Left renal pelvis (tissue), 4 donors: ENCODE results near the gene S100P. TPM values are rescaled to one million over a fixed set of nuclear protein-coding genes. Genes with fewer than 3 reads are reported as not detected.
A peak's percentile ranks its signal among the peaks of the same experiment; 100 is the strongest.
"Not testable (repeated sequence)": the region's sequence is repeated elsewhere in the genome, so short reads cannot be mapped to it uniquely, and the experiment has no call there.

Experiments used
- DNase-seq, 4 donors: peaks; one replicate each; pipeline ENCODE4 v3.0.0-alpha.2; 2013; ENCODE audit warnings: low read depth in 4 of 4, low spot score in 3 of 4
- polyA plus RNA-seq, 4 donors: library from polyadenylated mRNA; unstranded; fragments of 120-200 nt; gene quantifications; one replicate each; pipeline ENCODE4 v1.2.1, GENCODE V29; 2013; ENCODE audit not compliant: insufficient read length in 4 of 4

S100P gene
- polyA plus RNA-seq, 4 donors = 1.6 to 38.9 (median 13.2) TPM

DNA sequence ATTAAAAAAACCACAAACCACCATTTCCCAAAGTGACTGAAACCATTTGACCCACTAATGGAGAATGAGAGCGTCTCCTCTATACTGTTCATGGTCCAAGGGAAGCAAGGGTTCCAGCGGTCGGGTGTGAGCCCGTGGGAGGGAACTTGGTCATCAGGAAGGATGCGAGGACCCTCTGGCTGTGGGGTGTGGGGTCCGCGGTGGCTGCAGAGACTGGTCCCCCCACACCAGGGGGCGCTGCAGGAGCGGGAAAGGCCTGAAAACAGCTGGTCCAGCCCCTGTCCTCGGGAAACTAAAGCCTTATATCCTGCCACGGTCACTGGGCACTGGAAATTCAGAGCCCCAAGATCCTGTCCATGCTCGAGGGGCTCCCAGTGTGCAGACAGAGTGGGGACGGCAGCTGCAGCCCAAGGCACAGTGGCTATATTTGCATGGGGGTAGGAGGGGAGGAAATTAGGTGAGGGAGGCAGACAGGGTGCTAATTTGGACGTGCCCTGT lies 26.6 kb downstream of the S100P start:
- DNase-seq = peak in 1 of 4 donors; percentile 64

DNA sequence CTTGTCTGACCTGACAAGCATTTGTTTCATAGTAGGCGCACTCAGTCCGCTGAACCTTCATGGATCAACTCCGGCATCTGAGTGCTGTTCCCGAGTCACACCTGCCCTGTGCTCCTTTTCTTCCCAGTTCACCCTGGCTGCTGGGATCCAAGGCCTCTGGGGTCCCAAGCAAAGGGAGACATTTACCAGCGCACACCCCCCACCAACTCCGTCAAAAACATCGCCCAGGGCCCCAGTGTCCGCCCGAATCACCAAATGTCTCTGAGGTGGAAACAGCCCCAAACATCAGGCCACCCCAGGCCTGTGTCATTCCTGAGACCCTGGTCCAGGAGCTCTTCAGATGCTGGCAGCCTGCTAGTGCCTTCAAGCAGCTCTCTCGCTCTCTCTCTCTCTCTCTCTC lies 27.4 kb downstream of the S100P start:
- DNase-seq = no peak

DNA sequence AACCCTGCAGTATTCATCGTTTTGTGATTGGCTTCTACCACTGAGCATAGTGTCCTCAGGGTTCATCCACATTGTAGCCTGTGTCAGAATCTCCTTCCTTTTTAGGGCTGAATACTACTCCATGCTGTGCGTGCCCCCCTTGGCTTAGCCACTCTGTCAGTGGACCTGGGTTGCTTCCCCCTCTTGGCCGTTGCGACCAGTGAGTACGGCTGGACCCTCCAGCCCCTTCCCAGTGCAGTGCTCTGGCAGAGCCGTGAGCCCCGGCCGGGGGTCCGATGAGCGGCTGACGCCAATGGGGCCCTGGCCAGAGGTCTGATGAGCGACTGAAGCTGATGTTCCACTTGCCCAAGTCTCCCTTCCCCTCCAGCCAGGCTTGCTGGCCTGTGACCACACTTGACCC lies 29.2 kb downstream of the S100P start:
- DNase-seq = no peak

DNA sequence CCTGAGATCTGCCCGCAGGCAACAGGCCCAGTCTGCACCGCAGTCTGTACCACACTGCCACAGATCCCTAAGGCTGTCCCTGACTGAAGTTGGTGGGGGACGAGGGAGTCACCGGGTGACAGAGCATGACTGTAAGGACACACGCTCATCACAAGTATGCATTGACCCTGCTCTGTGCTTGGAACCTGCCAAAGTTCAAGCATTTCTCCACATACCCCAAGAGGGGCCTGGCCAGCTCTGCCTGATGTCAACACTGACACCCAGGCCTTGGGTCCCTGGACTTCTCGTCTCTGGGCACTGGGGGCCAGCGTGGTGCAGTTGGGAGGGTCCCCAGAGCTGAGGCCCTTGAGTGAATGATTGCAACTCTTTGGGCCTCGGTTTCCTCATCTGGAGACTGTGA lies 30.2 kb downstream of the S100P start:
- DNase-seq = no peak

DNA sequence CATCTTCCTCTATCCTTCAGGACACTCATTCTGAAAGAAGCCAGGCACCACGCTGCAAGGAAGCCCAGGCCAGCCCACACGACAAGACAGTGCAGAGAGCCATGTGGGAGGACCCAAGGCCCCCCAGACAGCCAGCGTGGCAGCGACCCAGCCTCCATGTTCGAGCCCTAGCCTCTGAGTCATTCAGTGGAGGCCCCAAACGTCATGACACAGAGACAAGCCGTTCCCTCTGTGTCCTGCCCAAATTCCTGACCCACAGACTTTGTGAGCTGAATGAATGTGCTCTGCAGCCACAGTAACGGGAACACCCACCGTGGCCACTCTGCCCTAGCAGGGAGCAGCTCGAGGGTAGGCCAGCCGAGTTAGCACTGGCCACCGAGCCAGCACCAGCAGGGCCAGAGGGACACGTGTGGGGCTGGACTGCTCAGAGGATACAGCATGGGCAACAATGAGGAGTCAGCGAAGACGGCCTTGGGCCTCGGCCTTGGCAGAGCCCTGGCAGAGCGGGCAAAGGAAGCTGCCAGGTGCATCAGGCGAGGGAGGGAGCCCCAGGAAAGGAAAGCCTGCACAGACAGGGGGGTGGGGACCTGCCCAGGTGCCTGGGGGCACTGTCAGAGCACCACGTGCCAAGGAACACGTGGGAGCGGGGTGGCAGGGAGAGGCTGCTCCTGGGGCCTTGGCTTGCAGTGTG lies 30.9 kb downstream of the S100P start:
- no peak for DNase-seq

DNA sequence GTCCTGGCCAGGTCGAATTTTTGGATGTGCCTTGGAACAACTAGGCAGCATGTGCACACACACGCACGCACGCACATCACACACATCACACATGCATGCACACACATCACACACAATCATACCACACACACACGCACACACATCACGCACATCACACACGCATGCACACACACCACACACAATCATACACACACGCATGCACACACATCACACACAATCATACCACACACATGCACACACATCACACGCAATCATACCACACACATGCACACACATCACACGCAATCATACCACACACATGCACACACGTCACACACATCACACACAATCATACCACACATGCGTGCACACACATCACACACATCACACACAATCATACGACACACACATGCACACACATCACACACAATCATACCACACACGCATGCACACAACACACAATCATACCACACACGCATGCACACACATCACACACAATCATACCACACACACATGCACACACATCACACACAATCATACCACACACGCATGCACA lies 31.8 kb downstream of the S100P start:
- not testable (repeated sequence) for DNase-seq

DNA sequence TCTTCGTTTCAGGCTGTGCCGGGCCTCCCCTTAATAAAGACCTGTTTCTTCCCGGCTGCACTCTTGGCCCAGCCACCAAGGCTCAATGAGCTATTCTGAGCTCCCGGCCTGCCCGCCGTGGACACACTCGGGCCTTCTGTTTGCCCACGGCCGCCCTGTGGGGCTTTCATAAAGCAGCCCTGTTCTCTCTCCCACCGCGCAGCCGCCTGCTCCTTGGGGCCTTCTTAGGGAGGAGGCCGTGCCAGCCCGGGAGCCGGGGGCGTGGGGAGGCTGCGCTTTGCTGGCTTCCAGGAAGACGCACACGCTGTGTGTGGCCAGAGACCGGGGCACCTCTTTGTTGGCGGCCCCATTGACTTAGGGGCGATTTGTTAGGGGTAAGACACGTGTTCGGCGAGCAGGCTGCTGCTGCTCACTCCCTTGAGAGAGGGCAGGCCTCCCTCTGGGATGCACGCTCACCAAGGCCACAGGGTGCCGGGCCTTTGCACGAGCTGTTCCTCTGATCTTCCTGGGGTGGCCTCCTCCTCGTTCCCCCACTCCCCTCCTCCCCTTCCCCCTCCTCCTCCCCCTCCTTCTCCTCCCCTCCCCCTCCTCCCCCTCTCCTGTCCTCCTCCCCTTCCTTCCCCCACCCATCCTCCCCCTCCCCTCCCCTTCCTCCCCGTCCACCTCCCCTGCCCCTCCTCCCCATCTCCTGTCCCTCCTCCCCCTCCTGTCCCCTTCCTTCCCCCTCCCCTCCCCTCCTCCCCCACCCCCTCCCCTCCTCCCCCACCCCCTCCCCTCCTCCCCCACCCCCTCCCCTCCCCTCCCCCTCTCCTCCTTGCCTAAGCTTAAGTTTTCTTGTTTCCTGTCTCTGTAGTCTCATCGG lies 33.6 kb downstream of the S100P start:
- DNase-seq = no peak

DNA sequence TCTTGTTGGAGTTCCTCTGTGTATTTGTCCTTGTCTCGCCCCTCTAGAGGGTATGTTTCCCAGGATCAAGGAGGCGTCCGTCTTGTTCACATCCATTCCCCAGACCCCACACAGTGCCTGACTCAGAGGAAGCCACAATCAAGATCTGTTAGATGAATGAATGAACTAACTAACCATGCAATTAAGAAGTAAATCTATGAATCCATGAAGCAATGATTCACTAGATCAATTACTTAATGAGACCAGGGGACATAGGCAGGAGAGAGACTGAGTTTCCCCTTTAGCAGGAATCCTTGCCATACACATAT lies 34.2 kb downstream of the S100P start:
- no peak for DNase-seq

DNA sequence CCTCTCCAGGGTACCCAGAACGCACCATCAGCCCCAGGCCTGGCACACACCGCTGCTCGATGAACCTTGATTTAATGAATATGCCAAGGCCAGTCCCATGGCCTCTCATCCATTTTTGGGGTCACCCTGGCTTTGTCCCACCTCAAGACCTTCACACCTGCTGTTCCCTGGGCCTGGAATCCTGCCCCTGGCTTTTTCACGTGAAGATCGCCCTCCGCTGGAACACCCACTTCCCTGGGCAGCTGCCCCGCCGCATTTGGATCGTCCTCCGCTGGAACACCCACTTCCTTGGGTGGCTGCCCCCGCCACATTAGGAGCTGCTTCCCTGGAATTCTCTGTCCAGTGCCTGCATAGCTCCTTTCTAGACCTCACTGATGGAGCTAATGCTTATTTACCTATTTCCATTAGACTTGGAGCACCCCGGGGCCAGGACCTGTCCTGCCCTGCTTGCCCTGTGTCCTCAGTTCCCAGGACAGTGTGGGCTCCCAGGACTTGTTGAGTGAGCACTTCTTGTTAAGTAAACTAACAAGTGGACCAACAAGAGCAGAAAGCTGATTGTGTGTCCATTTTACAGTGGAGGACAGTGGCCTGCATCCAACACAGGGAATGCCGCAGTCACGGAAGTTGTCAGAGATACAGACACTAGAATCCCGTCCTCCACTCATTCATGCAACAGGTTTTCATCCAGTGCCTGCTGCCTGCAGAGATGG lies 34.8 kb downstream of the S100P start:
- no peak for DNase-seq

DNA sequence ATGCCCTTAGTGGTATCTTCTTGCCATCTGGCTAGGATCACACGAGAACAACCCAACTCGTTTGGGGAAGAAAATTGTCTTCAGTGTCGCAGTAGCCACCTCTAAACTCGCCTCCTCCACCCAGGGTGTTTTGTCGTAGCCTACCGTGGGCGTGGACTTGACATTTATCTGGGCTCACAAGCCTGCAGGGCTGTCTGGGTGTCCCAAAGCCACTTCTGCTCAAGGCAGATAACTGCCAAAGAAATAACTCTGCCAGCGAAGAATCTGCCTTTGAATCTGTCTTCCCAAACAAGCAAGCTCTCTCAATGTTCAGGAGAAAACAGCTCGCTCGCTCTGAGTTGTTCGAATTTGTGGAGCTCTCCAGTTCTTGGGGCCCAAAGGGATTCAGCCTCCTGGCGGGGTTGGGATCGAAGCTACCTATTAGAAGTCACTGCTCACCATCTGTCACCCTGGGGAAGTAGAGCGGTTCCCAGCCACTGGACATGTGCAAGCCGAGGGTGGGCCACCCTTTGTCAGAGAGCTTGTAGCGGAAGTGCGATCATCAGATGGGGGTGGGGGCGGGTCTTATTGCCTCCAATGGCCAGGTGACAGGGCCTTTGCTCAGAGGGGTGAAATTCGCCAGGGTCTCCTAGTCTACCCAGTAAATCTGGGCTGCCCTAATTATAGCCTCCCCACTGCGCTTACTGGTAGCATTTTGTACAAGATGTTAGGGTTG lies 37.1 kb downstream of the S100P start:
- no peak for DNase-seq

DNA sequence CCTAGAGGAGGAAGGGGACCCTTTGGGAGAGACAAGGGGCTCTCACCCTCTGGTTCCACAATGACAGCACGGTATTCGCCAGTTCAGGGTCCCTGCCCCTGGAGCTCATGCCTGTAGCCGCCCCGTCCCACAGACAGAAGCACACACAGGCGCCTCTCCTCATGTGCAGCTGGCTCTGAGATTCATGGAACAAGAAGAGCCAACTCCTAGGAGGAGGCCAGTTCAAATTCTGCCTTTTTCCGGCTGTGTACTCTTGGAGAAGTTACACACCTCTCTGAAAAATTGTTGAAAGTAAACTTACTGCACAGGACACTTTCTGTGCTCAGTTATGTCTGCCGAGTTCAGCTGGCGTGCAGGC lies 37.6 kb downstream of the S100P start:
- DNase-seq = no peak

DNA sequence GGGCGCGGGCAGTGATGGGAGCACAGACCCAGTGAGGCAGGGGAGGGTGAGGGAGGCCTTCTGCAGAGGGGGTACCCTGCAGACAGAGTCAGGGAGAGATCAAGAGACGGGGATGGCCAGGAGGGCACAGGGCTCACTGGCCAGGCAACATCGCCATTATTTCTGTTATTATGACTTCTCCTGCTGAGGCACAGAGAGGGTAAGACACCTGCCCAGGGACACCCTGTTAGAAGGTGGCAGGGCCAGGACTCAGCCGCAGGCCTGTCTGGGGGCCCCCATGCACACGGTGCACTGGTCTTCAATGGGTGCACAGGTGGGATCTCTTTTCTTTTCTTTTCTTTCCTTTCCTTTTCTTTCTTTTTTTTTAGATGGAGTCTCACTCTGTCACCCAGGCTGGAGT lies 38.1 kb downstream of the S100P start:
- no peak for DNase-seq

DNA sequence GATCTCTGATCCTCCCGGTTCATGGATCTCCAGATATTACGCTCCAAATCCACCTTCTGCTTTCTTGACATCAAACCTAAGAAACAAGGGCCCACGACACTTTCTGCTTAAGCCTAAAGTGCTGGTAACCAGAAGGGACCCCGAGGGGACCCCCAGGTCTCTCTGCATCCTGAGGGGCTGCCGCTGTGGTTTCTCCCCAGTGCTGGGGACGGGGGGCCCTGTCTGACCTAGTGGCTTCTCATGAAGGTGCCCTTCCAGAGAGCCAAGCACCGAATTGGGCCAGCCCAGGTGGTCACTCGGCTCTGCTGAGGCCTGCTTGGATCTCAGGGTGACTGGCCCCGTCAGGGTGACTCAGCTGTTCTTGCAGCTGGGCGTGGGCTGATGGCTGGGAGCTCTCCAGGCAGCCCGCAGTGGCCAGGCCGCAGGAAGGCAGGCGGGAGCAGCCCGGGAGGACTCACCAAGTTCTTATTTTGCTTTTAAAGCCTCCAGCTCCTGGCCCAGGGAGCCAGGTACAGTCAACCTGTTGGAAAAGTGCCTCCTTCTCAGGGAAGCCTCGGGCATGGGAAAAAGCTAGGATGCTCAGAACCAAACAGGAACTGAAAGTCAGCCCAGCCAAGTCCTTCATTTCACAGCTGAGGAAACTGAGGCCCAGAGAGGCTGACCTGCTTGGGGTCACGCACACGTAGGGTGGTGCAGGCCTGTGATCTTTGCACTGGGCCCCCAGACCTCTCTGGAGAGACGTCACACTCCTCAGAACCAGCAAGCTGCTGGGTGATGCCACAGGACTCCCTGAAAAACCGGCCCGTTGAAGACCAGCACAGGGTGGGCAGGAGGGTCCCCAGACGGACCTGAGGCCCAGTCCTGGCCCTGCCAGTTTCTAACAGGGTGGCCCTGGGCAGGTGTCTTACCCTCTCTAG lies 39.0 kb downstream of the S100P start:
- DNase-seq = no peak

DNA sequence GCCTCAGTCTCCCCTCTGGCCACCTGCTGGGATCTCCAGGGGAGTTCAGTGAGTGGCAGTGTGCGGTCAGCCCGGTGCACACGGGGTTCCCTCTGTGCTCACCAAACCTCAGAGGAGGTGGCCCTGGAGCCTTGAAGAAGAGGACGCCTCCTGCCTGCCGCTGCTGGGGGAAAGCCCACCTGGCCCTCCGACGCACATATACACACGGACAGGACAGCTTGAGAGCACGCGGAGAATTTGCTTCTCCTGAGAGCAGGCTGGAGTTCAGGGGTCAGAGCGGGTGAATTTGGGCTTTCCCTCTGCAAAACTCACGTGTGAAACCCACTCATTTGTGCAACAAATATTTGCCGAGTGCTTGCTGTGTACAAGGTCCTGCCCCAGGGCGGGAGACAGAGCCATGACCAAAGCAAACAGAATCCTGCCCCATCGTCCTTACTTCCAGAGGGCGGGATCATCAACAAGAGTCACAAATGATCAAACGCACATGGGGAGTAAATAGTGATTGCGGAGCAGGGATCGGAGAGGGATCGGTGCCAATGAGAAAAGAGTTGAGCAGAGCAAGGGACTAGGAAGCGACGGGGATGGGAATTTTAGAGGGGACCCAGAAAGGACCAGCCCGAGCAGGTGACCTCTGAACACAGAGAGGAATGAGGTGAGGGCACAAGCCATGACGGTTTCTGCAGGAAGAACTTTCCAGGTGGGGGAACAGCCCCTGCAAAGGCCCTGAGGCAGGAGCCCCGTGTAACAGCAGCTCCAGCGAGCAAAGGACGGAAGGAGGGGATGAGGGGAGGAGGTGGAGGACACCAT lies 39.9 kb downstream of the S100P start:
- no peak for DNase-seq

DNA sequence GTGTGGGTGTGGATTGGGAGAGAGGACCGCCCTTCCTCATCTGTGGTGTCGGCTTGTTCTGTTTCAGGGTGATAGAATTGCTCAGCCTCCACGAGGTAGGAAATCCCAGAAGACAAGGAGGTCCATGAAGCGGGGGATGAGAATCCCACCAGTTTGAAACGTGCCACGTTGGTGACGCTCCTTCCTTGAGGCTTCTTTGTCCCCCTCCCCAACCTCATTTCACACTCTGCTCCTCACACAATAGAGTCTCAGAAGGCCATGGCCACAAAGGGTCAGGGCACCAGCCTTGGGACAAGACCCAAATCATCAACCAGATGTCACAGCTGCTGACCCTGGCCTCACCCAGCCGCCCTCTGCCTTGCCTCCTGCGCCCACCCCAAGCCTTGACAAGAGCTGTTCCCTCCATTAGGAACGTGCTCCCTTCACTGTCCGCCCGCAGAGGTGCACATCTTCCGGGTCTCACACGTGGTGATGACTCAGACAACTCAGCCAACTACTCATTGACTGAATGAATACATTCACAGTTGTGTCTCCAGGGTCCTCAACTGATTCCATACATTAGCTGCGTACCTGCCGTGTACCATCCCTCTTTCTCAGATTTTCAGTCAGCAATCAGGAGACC lies 40.6 kb downstream of the S100P start:
- no peak for DNase-seq

DNA sequence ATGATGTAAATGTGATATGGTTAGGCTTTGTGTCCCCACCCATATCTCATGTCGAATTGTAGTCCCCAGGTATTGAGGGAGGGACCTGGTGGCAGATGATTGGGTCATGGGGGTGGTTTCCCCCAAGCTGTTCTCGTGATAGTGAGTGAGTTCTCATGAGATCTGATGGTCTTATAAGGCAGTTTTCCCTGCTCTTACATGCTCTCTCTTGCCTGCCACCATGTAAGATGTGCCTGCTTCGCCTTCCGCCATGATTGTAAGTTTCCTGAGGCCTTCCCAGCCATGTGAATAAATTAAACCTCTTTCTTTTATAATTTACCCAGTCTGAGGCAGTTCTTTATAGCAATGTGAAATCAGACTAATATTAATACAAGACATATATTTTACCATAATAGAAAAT lies 46.2 kb downstream of the S100P start:
- DNase-seq = no peak

DNA sequence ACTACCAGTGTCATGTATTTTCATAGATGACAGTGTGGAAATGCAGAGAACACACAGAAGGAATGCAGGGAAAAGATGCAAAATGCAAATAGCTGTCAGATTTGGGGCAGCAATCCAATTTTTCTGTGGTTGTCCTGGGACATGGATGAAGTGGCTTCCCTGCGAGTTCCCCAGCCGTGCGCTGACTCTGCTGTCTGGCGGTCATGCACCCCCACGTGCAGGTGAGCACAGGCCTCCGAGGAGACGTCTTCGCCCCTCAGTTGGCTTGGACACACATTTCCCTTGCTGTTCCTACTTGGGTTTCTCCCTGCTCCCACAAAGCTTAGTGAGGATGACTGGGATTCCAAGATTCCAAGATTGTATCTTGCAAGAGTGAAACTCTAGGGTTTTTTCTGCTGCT lies 46.7 kb downstream of the S100P start:
- no peak for DNase-seq

DNA sequence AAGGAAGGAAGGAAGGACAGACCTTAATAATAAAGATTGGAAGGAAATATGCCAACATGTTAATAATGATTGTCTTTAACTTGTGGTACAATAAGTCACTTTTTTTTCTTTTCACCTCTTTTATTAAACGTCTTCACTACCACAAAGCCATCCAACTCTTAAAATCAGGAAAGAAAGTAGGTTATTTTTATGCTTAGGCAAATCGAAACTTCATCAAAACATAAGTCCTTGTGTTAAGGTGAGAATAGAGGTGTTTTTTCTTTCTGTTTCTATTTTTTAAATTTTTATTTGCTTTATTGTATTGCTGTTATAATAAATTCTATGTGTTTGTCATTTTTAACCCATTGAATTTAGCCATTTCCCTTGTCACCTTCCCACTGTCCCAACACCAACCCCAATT lies 48.8 kb downstream of the S100P start:
- DNase-seq = no peak
